ENCODE measurements around the gene HTRA2. TPM values are rescaled to one million over a fixed set of nuclear protein-coding genes. Genes with fewer than 3 reads are reported as not detected.

Gene HTRA2
- total and polyA plus RNA-seq, 9 of the 15 experiments (the other 6 are each of a cell fraction or from before 2014, with no cell fraction given) = 54.2 to 71.2 (median 65.8) TPM

DNA sequence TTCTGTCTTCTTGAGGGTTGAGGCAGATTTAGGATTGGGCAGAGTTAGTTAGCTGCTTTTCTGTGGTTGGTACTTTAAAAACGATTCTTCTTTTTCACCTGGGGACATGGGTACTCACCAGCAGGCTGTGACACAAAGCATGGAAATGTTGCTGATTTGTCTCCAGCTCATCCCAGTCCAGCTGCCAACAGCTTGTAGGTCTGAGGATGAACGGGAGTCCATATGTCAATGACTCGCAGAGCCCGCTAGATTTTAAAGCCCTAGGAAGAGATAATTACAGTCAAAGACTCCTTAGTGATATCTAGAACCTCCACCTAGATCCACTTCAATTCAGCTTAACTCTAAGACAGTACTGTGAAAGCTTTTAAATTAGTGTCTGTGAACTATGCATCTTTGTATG lies 45.6 kb downstream of the HTRA2 start:
- intact Hi-C loops (cut with micrococcal nuclease) (no loop called here), in situ Hi-C loops (cut with MboI) (no loop called here)
- peak overlapping the region; percentile 67 for H2AFZ ChIP-seq (ENCODE audit: low read depth, low read length)
- no peaks in the 10 kb centered on the region for H4K20me1 ChIP-seq (replicated peaks; ENCODE audit: control insufficient read depth, insufficient read depth, low read length)
- ChIA-PET POLR2A (interaction anchor here (1.0 to 2.8 kb wide), 3 partner anchors 8 to 28 kb away, joined by 3 to 13 read pairs (median 4); no protein-coding TSS in a partner anchor), CTCF (ENCODE audit: low intra/inter-chr PET ratio) (interaction anchor here (0.5 kb wide), 1 partner anchor 20 kb away, joined by 3 read pairs; no protein-coding TSS in a partner anchor)
- H3K4me1 ChIP-seq (replicated peaks in 1 of 2; ENCODE audit: control insufficient read depth in 2 of 2, insufficient read depth in 2 of 2, low read length in 2 of 2) = peaks cover 0 to 42% of the 10 kb centered on the region in 2 experiments; a peak in 4 of 5 replicates
- no peak overlapping the region for H3K27ac ChIP-seq (ENCODE audit: extremely low read depth, low read depth, low read length)
- H3K4me3 ChIP-seq = no peak overlapping the region
- no peaks in the 10 kb centered on the region for H3K9me3 ChIP-seq (replicated peaks; ENCODE audit: control insufficient read depth, insufficient read depth, low read depth, low read length)
- DNase-seq (ENCODE audit: extremely low read depth in 1 of 4, low spot score in 3 of 4) (no peak), ATAC-seq (no peak), FAIRE-seq (no peak)
- WGBS (ENCODE audit: insufficient coverage, low coverage, missing lambda C conversion rate) = 19% methylated on average over 4 of the region's 4 CpGs
- no peaks in the 10 kb centered on the region for H3K27me3 ChIP-seq (ENCODE audit: control insufficient read depth in 2 of 2, insufficient read depth in 2 of 2, low read length in 2 of 2)
- H3K36me3 ChIP-seq (ENCODE audit: control insufficient read depth, insufficient read depth, low read length) = no peaks in the 10 kb centered on the region
- no peaks in the 10 kb centered on the region for H3K9me1 ChIP-seq (ENCODE audit: control insufficient read depth, insufficient read depth, low read length)
- H3K4me2 ChIP-seq (ENCODE audit: insufficient read depth, low read length) = 0 out of 2 replicates have a peak overlapping the region, but pooled peaks have one; percentile 8
- no peak overlapping the region for H3K9ac ChIP-seq (ENCODE audit: insufficient read depth in 1 of 2, low read depth in 2 of 2, low read length in 2 of 2)
- H3K79me2 ChIP-seq (ENCODE audit: control insufficient read depth, insufficient read depth, low read length) = no peaks in the 10 kb centered on the region
- no TSS peak for BruUV-seq (replicated peaks)
- TF ChIP-seq NCOA2 (IDR thresholded peaks at IDR 0.05; ENCODE audit: partially characterized antibody in 2 of 2) = no peak
- no peak for TF ChIP-seq IRF2 (CRISPR knock-in tag; IDR thresholded peaks at IDR 0.05)
- TF ChIP-seq KLF13 (tag; IDR thresholded peaks at IDR 0.05; ENCODE audit: borderline replicate concordance, low read depth) = no peak
- TF ChIP-seq TCF7L2 (IDR thresholded peaks at IDR 0.05; ENCODE audit: low read depth, low read length) = no peak
- TF ChIP-seq, protein P1, sequence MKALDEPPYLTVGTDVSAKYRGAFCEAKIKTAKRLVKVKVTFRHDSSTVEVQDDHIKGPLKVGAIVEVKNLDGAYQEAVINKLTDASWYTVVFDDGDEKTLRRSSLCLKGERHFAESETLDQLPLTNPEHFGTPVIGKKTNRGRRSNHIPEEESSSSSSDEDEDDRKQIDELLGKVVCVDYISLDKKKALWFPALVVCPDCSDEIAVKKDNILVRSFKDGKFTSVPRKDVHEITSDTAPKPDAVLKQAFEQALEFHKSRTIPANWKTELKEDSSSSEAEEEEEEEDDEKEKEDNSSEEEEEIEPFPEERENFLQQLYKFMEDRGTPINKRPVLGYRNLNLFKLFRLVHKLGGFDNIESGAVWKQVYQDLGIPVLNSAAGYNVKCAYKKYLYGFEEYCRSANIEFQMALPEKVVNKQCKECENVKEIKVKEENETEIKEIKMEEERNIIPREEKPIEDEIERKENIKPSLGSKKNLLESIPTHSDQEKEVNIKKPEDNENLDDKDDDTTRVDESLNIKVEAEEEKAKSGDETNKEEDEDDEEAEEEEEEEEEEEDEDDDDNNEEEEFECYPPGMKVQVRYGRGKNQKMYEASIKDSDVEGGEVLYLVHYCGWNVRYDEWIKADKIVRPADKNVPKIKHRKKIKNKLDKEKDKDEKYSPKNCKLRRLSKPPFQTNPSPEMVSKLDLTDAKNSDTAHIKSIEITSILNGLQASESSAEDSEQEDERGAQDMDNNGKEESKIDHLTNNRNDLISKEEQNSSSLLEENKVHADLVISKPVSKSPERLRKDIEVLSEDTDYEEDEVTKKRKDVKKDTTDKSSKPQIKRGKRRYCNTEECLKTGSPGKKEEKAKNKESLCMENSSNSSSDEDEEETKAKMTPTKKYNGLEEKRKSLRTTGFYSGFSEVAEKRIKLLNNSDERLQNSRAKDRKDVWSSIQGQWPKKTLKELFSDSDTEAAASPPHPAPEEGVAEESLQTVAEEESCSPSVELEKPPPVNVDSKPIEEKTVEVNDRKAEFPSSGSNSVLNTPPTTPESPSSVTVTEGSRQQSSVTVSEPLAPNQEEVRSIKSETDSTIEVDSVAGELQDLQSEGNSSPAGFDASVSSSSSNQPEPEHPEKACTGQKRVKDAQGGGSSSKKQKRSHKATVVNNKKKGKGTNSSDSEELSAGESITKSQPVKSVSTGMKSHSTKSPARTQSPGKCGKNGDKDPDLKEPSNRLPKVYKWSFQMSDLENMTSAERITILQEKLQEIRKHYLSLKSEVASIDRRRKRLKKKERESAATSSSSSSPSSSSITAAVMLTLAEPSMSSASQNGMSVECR (CRISPR knock-in tag; IDR thresholded peaks at IDR 0.05) = no peak

Measured in K562 (cell line).